HL-60 (cell line): ENCODE data around the gene SPATA1.

ENCODE experiments used
- DNase-seq, 2 experiments: peaks; one replicate each; pipeline ENCODE4 v3.0.0-alpha.2; 2010 to 2020; ENCODE audit warnings: low read depth in 1 of 2, low spot score in 1 of 2
- H3K27ac ChIP-seq: fragments of 250-450 bp; sonication (Bioruptor Pico); replicated peaks from 2 replicates; pipeline ENCODE4 v1.5.1; 2020; ENCODE audit warnings: mild to moderate bottlenecking, moderate library complexity
- H3K27me3 ChIP-seq: fragments of 250-450 bp; sonication (Bioruptor Pico); 2 replicates; pipeline ENCODE4 v1.5.1; 2021; ENCODE audit warnings: mild to moderate bottlenecking, moderate library complexity; ENCODE audit not compliant: insufficient read depth, poor library complexity, severe bottlenecking
- H3K4me3 ChIP-seq: replicated peaks from 2 replicates; pipeline ENCODE4 v1.5.1; 2011; ENCODE audit warnings: mild to moderate bottlenecking, control low read depth, low read length; ENCODE audit not compliant: insufficient read depth
- GABPA ChIP-seq: IDR thresholded peaks from 2 replicates; pipeline ENCODE4 v1.6.1; 2012; ENCODE audit warnings: low read depth
- POLR2AphosphoS5 ChIP-seq: IDR thresholded peaks from 2 replicates; pipeline ENCODE4 v1.6.1; 2012; ENCODE audit warnings: low read depth
- SPI1 ChIP-seq: IDR thresholded peaks from 2 replicates; pipeline ENCODE4 v1.6.1; 2012; ENCODE audit warnings: low read depth, mild to moderate bottlenecking, borderline replicate concordance
- TF ChIP-seq, protein P1 (sequence below): IDR thresholded peaks from 2 replicates; pipeline ENCODE4 v1.6.1; 2012; ENCODE audit warnings: low read depth; ENCODE audit not compliant: insufficient replicate concordance
- TF ChIP-seq, protein P2 (sequence below): IDR thresholded peaks from one replicate; pipeline ENCODE4 v1.5.1; 2011; ENCODE audit warnings: low read length, control low read depth, inconsistent platforms; ENCODE audit not compliant: insufficient read depth

SPATA1 gene

DNA sequence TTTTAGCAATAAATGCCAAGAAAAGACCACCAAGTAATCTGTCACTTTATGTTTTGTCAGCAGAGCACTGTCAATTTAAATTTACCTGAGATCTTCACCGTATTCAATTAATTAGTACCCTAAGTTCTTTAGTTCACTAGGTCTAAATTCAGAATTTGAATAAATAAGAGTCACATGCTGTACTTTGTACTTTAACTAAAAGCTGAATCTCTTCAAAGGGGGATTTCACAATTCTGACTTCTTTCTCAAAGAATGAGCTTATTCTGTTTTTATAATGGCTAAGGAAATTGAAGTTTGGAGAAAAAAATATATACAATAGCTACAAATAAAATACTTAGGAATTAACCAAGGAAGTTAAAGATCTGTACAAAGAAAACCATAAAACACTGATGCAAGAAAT lies 2.3 kb downstream of the SPATA1 start:
- DNase-seq, result no peak
- H3K27ac ChIP-seq, result no peak overlapping the region
- no peaks in the 10 kb centered on the region for H3K27me3 ChIP-seq
- TF ChIP-seq SPI1, result no peak
- no peak overlapping the region for H3K4me3 ChIP-seq

DNA sequence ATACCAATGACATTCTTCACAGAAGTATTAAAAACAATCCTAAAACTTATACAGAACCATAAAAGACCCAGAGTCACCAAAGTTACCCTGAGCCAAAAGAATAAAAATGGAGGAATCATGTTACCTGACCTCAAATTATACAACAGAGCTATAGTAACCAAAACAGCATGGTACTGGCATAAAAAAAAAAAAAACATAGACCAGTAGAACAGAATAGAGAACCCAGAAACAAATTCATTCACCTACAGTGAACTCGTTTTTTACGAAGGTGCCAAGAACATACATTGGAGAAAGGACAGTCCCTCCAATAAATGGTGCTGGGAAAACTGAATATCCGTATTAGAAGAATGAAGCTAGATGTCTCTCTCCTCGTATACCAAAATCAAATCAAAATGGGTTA lies 2.8 kb downstream of the SPATA1 start:
- DNase-seq, result no peak
- H3K4me3 ChIP-seq, result no peak overlapping the region
- H3K27me3 ChIP-seq, result no peaks in the 10 kb centered on the region
- TF ChIP-seq GABPA (no peak), POLR2AphosphoS5 (no peak), SPI1 (no peak)
- TF ChIP-seq, protein P1, sequence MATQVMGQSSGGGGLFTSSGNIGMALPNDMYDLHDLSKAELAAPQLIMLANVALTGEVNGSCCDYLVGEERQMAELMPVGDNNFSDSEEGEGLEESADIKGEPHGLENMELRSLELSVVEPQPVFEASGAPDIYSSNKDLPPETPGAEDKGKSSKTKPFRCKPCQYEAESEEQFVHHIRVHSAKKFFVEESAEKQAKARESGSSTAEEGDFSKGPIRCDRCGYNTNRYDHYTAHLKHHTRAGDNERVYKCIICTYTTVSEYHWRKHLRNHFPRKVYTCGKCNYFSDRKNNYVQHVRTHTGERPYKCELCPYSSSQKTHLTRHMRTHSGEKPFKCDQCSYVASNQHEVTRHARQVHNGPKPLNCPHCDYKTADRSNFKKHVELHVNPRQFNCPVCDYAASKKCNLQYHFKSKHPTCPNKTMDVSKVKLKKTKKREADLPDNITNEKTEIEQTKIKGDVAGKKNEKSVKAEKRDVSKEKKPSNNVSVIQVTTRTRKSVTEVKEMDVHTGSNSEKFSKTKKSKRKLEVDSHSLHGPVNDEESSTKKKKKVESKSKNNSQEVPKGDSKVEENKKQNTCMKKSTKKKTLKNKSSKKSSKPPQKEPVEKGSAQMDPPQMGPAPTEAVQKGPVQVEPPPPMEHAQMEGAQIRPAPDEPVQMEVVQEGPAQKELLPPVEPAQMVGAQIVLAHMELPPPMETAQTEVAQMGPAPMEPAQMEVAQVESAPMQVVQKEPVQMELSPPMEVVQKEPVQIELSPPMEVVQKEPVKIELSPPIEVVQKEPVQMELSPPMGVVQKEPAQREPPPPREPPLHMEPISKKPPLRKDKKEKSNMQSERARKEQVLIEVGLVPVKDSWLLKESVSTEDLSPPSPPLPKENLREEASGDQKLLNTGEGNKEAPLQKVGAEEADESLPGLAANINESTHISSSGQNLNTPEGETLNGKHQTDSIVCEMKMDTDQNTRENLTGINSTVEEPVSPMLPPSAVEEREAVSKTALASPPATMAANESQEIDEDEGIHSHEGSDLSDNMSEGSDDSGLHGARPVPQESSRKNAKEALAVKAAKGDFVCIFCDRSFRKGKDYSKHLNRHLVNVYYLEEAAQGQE, result no peak
- TF ChIP-seq, protein P2, sequence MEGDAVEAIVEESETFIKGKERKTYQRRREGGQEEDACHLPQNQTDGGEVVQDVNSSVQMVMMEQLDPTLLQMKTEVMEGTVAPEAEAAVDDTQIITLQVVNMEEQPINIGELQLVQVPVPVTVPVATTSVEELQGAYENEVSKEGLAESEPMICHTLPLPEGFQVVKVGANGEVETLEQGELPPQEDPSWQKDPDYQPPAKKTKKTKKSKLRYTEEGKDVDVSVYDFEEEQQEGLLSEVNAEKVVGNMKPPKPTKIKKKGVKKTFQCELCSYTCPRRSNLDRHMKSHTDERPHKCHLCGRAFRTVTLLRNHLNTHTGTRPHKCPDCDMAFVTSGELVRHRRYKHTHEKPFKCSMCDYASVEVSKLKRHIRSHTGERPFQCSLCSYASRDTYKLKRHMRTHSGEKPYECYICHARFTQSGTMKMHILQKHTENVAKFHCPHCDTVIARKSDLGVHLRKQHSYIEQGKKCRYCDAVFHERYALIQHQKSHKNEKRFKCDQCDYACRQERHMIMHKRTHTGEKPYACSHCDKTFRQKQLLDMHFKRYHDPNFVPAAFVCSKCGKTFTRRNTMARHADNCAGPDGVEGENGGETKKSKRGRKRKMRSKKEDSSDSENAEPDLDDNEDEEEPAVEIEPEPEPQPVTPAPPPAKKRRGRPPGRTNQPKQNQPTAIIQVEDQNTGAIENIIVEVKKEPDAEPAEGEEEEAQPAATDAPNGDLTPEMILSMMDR, result no peak
- H3K27ac ChIP-seq, result no peak overlapping the region

DNA sequence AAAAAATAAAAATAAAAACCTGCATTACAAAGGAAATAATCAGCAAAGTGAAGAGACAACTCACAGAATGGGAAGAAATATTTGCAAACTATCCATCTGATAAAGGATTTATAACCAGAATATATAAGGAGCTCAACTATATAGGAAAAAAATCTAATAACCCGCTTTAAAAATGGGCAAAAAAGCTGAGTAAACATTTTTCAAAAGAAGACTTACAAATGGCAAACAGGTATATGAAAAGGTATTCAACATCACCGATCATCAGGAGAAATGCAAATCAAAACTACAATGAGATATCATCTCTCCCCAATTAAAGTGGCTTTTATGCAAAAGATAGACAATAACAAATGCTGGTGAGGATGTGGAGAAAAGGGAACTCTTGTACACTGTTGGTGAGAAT lies 4.0 kb downstream of the SPATA1 start:
- H3K4me3 ChIP-seq, result no peak overlapping the region
- no peak for TF ChIP-seq GABPA
- TF ChIP-seq, protein P2, result no peak
- no peak for TF ChIP-seq POLR2AphosphoS5
- TF ChIP-seq SPI1, result no peak
- DNase-seq, result no peak
- H3K27ac ChIP-seq, result no peak overlapping the region
- no peaks in the 10 kb centered on the region for H3K27me3 ChIP-seq

DNA sequence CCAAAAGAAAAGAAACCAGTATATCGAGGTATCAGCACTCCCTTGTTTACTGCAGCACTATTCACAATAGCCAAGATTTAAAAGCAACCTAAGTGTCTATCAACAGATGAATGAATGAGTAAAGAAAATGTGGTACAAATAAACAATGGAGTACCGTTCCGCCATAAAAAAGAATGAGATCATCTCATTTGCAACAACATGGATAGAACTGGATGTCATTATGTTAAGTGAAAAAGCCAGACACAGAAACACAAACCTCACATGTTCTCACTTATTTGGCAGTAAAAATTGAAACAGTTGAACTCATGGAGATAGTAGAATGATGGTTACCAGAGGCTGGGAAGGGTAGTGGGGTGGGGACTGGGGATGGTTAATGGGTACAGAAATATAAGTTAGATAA lies 4.5 kb downstream of the SPATA1 start:
- DNase-seq, result no peak
- Histone ChIP-seq H3K27ac (no peak overlapping the region), H3K27me3 (no peaks in the 10 kb centered on the region), H3K4me3 (no peak overlapping the region)
- TF ChIP-seq, protein P2, result no peak
- TF ChIP-seq, protein P1, result no peak
- TF ChIP-seq SPI1 (no peak), POLR2AphosphoS5 (no peak), GABPA (no peak)
